Measurements from ENCODE around the gene ADGRF5. TPM values are rescaled to one million over a fixed set of nuclear protein-coding genes. Genes with fewer than 3 reads are reported as not detected.

The ADGRF5 gene
- total RNA-seq, 4 donors from 2014 or later, result 3.8 to 9.9 (median 5.4) TPM

DNA sequence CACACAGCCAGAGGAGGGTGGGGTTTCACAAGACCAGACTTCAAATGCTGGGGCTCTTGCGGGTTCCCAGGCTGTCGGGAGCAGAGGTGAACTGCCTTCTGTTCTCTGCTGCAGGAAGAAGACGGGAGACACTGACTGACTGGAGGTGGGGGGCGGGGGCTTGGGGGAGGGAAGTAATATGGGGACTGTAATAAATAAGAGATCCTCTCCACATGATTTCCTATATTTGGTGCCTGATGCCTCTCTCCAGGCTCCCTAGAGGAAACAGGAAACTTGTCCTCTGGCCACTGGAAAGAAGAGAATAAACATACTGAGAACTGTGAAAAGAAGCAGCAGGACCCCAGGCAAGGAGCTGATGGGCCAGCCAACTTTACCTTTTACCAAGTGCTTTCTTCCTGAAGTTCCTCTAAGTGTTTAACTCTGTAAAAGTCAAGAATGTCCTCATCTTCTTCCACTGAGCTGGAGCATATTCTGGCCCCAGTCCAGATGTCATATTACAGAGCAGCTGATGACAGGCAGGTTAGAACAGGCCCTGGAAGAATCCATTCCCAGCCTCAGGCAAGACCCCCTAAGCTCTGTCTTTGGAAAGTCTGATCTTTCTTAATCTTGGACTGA, 33.2 kb upstream of the ADGRF5 start:
- DNase-seq, result no peak
- no peak overlapping the region for H3K27ac ChIP-seq
- no peak for TF ChIP-seq POLR2A (IDR thresholded peaks at IDR 0.05)
- TF ChIP-seq, protein P1, sequence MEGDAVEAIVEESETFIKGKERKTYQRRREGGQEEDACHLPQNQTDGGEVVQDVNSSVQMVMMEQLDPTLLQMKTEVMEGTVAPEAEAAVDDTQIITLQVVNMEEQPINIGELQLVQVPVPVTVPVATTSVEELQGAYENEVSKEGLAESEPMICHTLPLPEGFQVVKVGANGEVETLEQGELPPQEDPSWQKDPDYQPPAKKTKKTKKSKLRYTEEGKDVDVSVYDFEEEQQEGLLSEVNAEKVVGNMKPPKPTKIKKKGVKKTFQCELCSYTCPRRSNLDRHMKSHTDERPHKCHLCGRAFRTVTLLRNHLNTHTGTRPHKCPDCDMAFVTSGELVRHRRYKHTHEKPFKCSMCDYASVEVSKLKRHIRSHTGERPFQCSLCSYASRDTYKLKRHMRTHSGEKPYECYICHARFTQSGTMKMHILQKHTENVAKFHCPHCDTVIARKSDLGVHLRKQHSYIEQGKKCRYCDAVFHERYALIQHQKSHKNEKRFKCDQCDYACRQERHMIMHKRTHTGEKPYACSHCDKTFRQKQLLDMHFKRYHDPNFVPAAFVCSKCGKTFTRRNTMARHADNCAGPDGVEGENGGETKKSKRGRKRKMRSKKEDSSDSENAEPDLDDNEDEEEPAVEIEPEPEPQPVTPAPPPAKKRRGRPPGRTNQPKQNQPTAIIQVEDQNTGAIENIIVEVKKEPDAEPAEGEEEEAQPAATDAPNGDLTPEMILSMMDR (IDR thresholded peaks at IDR 0.05), result no peak

DNA sequence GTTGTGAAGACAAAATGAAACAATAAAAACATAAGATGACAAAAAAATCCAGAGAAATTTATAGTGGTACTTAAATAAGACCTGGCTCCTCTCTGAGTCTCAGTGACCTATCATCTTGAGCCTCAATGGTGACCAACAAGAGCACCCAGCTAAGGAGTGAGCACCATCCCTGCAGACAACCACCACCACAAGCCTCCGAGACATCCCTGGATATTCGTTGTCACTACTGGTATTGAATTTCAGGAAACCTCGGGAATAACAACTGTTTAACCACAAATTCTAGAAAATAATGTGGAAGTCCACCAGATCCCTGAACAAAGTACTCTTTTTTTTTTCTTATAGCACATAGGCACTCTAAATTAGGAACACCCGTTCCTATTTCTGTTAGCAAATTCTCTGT, 32.2 kb upstream of the ADGRF5 start:
- no peaks in the 10 kb centered on the region for H3K36me3 ChIP-seq
- no peaks in the 10 kb centered on the region for H3K4me1 ChIP-seq
- H3K9me3 ChIP-seq, result no peaks in the 10 kb centered on the region
- H3K27ac ChIP-seq, result no peak overlapping the region
- no peak overlapping the region for H3K4me3 ChIP-seq
- no peaks in the 10 kb centered on the region for H3K27me3 ChIP-seq
- no peak for DNase-seq
- TF ChIP-seq, protein P1 (IDR thresholded peaks at IDR 0.05), result no peak
- TF ChIP-seq POLR2A (IDR thresholded peaks at IDR 0.05), result no peak

More for the DNA sequence above, 33.2 kb upstream of the ADGRF5 start:
- H3K27me3 ChIP-seq, result no peaks in the 10 kb centered on the region
- H3K36me3 ChIP-seq, result no peaks in the 10 kb centered on the region
- H3K4me1 ChIP-seq, result no peaks in the 10 kb centered on the region
- no peaks in the 10 kb centered on the region for H3K9me3 ChIP-seq
- no peak overlapping the region for H3K4me3 ChIP-seq

DNA sequence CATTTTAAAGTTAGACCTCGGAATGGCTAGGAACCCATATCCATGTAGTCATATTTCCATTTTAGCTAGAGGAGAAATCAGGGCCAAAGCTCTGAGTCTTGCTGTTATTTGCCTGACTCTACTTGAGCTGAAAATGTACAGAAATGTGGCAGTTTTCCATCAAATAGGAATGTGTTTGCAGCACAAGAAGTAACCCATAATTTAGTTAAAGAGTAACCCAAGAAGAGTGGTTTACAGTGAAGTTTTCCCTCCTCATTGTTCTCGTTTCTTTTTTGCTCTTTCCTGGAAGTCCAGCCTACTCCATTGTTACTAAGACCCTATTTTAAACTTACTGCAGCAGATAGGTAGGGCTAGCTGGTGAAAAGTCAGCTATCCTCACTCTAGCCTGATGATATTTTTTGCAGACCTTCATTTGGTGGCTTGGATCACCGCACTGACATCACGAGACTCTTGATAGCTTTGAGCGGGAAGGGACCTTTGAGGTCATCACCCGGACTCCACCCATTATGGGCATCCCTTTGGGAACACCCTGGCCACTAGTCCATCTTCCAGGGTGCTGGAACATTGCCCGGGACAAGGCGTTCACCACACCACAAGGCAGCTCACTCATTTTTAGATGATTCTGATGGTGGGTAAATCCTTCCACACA, 28.0 kb upstream of the ADGRF5 start:
- H3K4me1 ChIP-seq, result no peaks in the 10 kb centered on the region
- no peak overlapping the region for H3K4me3 ChIP-seq
- no peaks in the 10 kb centered on the region for H3K36me3 ChIP-seq
- no peaks in the 10 kb centered on the region for H3K27me3 ChIP-seq
- peak in 2 of 3 donors; percentile 64 to 83 for DNase-seq
- no peaks in the 10 kb centered on the region for H3K9me3 ChIP-seq
- TF ChIP-seq, protein P1 (IDR thresholded peaks at IDR 0.05), result no peak
- no peak for TF ChIP-seq POLR2A (IDR thresholded peaks at IDR 0.05)
- peak overlapping the region in 1 of 4 donors; percentile 42 for H3K27ac ChIP-seq

DNA sequence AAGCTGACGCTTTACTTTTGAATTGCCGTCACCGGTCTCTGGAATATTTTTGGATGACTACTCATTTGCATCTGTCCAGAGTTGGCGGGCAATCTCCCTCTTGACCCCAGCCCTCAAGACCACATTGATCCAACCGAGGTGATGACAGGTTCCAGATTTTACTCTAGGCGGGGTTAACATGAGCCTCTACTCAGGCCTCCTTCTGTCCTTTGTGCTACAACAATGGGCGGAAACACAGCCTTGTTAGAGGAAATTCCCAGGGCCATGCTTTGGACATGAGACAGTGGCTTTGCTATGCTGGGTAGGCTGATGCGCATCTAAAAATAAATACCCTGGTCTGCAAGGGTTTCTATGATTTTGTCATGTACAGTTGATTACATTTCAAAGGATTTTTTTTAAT, 27.0 kb upstream of the ADGRF5 start:
- Histone ChIP-seq H3K27me3 (no peaks in the 10 kb centered on the region), H3K27ac (peak overlapping the region in 1 of 4 donors; percentile 12), H3K4me1 (no peaks in the 10 kb centered on the region), H3K36me3 (no peaks in the 10 kb centered on the region), H3K9me3 (no peaks in the 10 kb centered on the region), H3K4me3 (no peak overlapping the region)
- TF ChIP-seq, protein P1 (IDR thresholded peaks at IDR 0.05), result no peak
- TF ChIP-seq POLR2A (IDR thresholded peaks at IDR 0.05), result no peak
- no peak for DNase-seq

DNA sequence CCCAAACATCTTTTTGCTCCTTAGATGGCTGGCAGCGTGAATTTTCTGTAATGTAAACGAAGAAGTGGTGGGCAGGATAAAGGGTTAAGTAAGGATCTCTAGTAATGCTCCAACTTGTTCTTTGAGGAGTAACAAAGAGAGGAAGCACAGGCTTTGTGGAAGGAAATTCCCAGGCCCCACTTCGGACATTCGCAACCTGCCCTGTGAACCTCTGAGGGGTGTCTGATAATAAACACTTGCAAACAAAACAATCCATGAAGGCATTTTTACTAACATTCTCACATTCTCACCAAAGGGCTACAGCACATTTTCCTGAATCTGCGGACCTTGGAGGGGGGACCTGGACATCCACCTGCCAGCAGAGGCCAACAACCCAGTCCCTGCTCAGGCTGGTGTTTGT, 25.8 kb upstream of the ADGRF5 start:
- H3K4me1 ChIP-seq, result no peaks in the 10 kb centered on the region
- no peak for DNase-seq
- no peaks in the 10 kb centered on the region for H3K36me3 ChIP-seq
- no peak overlapping the region for H3K4me3 ChIP-seq
- no peaks in the 10 kb centered on the region for H3K27me3 ChIP-seq
- TF ChIP-seq, protein P1 (IDR thresholded peaks at IDR 0.05), result no peak
- no peak for TF ChIP-seq POLR2A (IDR thresholded peaks at IDR 0.05)
- H3K27ac ChIP-seq, result peak overlapping the region in 1 of 4 donors; percentile 26
- H3K9me3 ChIP-seq, result no peaks in the 10 kb centered on the region

All from Peyer's patch (tissue), 4 donors.